Body of pancreas (tissue), 4 donors: Measurements from ENCODE around the gene SHOC2. TPM values are rescaled to one million over a fixed set of nuclear protein-coding genes. Genes with fewer than 3 reads are reported as not detected.

Experiments used
- ATAC-seq: fragments of 150-250 bp; one replicate; pipeline ENCODE4 v1.9.1; 2016
- DNase-seq, 4 donors: peaks; one replicate each; pipeline ENCODE4 v3.0.0-alpha.2; 2019
- H3K27ac ChIP-seq, 4 donors: fragments of 200-600 bp; sonication (generic); 1 replicate in 3 of 4; 2 replicates in 1 of 4; pipeline versions ENCODE4 v1.5.1 to v1.6.1; 2016 to 2019; ENCODE audit warnings: mild to moderate bottlenecking in 1 of 4, mixed read lengths in 1 of 4, moderate library complexity in 1 of 4
- H3K27me3 ChIP-seq, 2 donors: fragments of 200-600 bp; sonication (generic); one replicate each; pipeline ENCODE4 v1.6.0; 2016; ENCODE audit warnings: mild to moderate bottlenecking in 1 of 2
- H3K36me3 ChIP-seq, 2 donors: fragments of 200-600 bp; sonication (generic); replicated peaks in 1 of 2; 2 replicates each; pipeline ENCODE4 v1.5.1; 2016; ENCODE audit warnings: low read depth in 2 of 2; ENCODE audit not compliant: insufficient read depth in 1 of 2
- H3K4me1 ChIP-seq: fragments of 200-600 bp; sonication (generic); one replicate; pipeline ENCODE4 v1.6.0; 2016
- H3K4me3 ChIP-seq, 2 donors: fragments of 200-600 bp; sonication (generic); 1 replicate in 1 of 2; 2 replicates in 1 of 2; pipeline ENCODE4 v1.5.1; 2016 to 2019
- H3K9me3 ChIP-seq, 3 donors: fragments of 200-600 bp; sonication (generic); 1 replicate in 2 of 3; 2 replicates in 1 of 3; pipeline ENCODE4 v1.5.1; 2016
- CTCF ChIP-seq, 7 experiments: fragments of 450-650 bp in 4 of 7; fragments of 200-600 bp in 3 of 7; sonication (generic) in 3 of 7; IDR thresholded peaks; one replicate each; pipeline ENCODE4 v1.5.1; 2016 to 2019; ENCODE audit warnings: antibody characterized with exemption in 7 of 7
- POLR2A ChIP-seq, 3 donors: fragments of 450-650 bp; IDR thresholded peaks; one replicate each; pipeline ENCODE4 v1.6.1; 2016; ENCODE audit warnings: antibody characterized with exemption in 3 of 3, mild to moderate bottlenecking in 2 of 3
- WGBS, 2 donors: methylation state at CpG; one replicate each; pipeline ENCODE4 v1.1.5; 2017; 5-methylcytosine and 5-hydroxymethylcytosine counted together
- intact Hi-C: fragments of 100-400 bp; cut with DNase I; formaldehyde crosslinking; loops from one replicate; pipeline ENCODE4 v1.15.1; 2023
- total RNA-seq, 2 donors: library from RNA; depleted of rRNA; stranded (reverse); fragments of >200 nt; gene quantifications; one replicate each; pipeline ENCODE4 v1.1.0, GENCODE V29; 2016

SHOC2 gene
- total RNA-seq, 2 donors from 2014 or later: 24.1 to 26.0 TPM

DNA sequence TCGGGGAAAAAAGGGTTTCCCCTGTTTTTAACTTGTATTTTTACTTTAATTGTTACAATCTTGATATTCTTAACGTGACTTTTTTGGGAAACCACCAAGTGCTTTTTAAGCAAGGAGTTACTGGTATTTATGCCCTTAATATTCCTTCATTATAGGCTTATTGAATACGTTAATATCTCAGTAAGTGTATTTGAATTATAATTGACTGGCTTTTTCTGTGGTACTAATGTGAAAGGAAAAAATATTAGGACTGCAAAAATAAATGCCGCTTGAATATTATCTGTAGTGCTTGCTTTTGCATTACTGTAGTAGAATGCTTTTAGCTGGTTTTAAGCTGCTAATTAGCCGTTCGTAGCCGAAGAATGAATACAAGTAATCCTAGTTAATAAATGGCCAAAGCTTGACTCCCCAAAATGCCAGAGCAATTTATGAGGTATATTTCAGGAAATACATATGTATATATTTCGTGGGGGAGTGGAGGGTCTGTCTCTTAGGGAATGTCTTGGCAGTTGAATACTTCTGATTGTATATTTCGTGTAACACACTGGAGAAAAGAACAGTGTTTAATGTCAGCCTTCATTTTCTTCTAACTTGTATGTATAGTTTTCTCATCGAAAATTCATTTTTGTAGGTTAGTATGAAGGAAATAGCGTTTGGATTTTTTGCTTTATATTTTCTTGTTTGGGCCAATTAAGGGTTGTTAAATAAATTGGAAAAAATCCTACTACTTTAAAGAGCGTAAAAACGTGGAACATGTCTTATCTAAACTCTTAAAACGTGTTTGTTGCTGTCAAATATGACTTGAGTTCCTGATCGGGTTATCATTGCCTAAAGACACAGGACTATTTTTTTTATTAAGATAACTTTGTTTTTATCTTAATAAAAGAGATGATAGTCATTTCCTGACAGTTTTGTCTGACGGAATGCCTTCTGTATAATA, 46.1 kb upstream of the SHOC2 start:
- DNase-seq (no peak), ATAC-seq (no peak)
- peak overlapping the region; percentile 85 to 86 for H3K4me3 ChIP-seq
- WGBS, 2 donors: 0 to 1% methylated on average over 16 of the region's 16 CpGs
- H3K36me3 ChIP-seq: peaks cover 0 to 3% of the 10 kb centered on the region in 2 donors
- H3K4me1 ChIP-seq: peaks cover 49% of the 10 kb centered on the region
- no peaks in the 10 kb centered on the region for H3K9me3 ChIP-seq
- H3K27me3 ChIP-seq: no peaks in the 10 kb centered on the region
- peak overlapping the region; percentile 91 to 99 (median 98) for H3K27ac ChIP-seq
- no peak for TF ChIP-seq CTCF (IDR thresholded peaks at IDR 0.05)
- TF ChIP-seq POLR2A (IDR thresholded peaks at IDR 0.05): no peak
- intact Hi-C loops: no loop called here

DNA sequence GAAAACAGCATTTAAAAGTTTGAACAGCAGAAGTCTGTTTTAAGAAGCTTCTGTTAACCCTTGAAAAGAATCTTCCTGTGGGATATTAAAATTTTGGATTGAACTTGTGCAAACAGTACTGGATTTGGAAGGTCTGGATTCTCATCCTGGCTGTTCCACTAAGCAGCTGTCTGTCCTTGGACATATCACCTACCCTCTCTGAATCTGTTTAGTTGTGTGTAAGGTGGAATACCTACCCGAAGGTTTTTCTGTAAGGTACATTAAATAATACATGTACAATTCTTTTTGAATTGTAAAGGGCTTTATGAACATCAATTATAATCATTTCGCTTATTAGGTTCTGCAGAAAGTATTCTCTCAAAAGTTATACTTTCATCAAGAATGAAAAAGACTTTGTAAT, 45.5 kb upstream of the SHOC2 start:
- intact Hi-C loops: no loop called here
- peaks cover 0 to 3% of the 10 kb centered on the region in 2 donors for H3K36me3 ChIP-seq
- 8 to 10% methylated on average over 2 of the region's 2 CpGs for WGBS, 2 donors
- ATAC-seq: no peak
- H3K4me1 ChIP-seq: peaks cover 49% of the 10 kb centered on the region
- peak in 1 of 4 donors; percentile 44 for DNase-seq
- H3K4me3 ChIP-seq: peak overlapping the region in 1 of 2 donors; percentile 85
- peak overlapping the region in 3 of 4 donors; percentile 91 to 99 (median 98) for H3K27ac ChIP-seq
- TF ChIP-seq POLR2A (IDR thresholded peaks at IDR 0.05) (no peak), CTCF (IDR thresholded peaks at IDR 0.05) (no peak)
- no peaks in the 10 kb centered on the region for H3K9me3 ChIP-seq
- H3K27me3 ChIP-seq: no peaks in the 10 kb centered on the region

GRCh38 chr10:110876000-110876399, 43.4 kb upstream of the SHOC2 start:
- ATAC-seq (no peak), DNase-seq (no peak)
- Histone ChIP-seq H3K4me1 (peaks cover 48% of the 10 kb centered on the region), H3K9me3 (no peaks in the 10 kb centered on the region), H3K27ac (peak overlapping the region in 3 of 4 donors; percentile 91 to 99 (median 98)), H3K27me3 (no peaks in the 10 kb centered on the region), H3K36me3 (peaks cover 0 to 3% of the 10 kb centered on the region in 2 donors), H3K4me3 (peak overlapping the region in 1 of 2 donors; percentile 85)
- intact Hi-C loops: no loop called here
- WGBS, 2 donors: 27 to 30% methylated on average over 2 of the region's 2 CpGs
- TF ChIP-seq CTCF (IDR thresholded peaks at IDR 0.05) (no peak), POLR2A (IDR thresholded peaks at IDR 0.05) (peak in 2 of 3 donors; percentile 60 to 70)

DNA sequence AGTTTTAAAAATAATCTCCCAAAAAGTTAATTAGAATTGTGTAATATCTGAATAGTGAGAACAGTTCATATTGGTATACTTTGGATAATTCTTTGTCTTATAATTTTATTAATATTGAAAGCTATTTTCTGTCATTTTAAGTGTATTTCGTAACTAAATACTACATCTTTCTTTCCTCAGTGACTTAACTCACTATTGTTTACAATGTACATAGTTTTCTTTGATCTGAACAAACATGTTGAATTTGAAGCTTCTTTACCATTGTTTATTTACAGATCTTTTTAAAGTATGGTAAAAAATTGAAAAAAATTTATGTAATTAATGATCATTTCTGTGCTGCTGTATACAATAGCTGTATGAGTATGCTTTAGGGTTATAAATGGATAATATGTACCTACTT, 42.6 kb upstream of the SHOC2 start:
- TF ChIP-seq CTCF (IDR thresholded peaks at IDR 0.05): no peak
- Histone ChIP-seq H3K4me1 (peaks cover 46% of the 10 kb centered on the region), H3K27me3 (no peaks in the 10 kb centered on the region), H3K9me3 (no peaks in the 10 kb centered on the region), H3K4me3 (peak overlapping the region in 1 of 2 donors; percentile 85), H3K27ac (peak overlapping the region in 2 of 4 donors; percentile 23 to 99), H3K36me3 (peaks cover 0 to 3% of the 10 kb centered on the region in 2 donors)
- 41 to 49% methylated on average over 1 of the region's 1 CpG for whole genome bisulfite sequencing, 2 donors
- intact Hi-C loops: no loop called here
- DNase-seq: no peak
- ATAC-seq: no peak
